Stimulated activated naive CD4-positive, alpha-beta T cell (primary cell): ENCODE results near the gene ITGB7.

ENCODE experiments used
- DNase-seq, 6 experiments: peaks; one replicate each; lab custom pipeline; 2025; lab: John Stamatoyannopoulos, UW

ITGB7 gene

GRCh38 chr12:53198486-53199110, 8.5 kb downstream of the ITGB7 start:
- peak in 5 of 6 experiments; percentile 18 to 56 (median 48) for DNase-seq

- DNase-seq = no peak
Observed at GRCh38 chr12:53197011-53197640, 9.9 kb downstream of the ITGB7 start.

- no peak for DNase-seq
Observed at GRCh38 chr12:53196486-53196885, 10.6 kb downstream of the ITGB7 start.

- no peak for DNase-seq
Observed at GRCh38 chr12:53195516-53196420, 11.3 kb downstream of the ITGB7 start.

- no peak for DNase-seq
Observed at GRCh38 chr12:53194973-53195372, 12.1 kb downstream of the ITGB7 start.

- no peak for DNase-seq
Observed at GRCh38 chr12:53193985-53194716, 12.9 kb downstream of the ITGB7 start.

- DNase-seq = no peak
Observed at GRCh38 chr12:53193040-53193439, 14.0 kb downstream of the ITGB7 start.

GRCh38 chr12:53192531-53193021, 14.5 kb downstream of the ITGB7 start:
- no peak for DNase-seq

- no peak for DNase-seq
Observed at GRCh38 chr12:53191885-53192530, 15.0 kb downstream of the ITGB7 start.

GRCh38 chr12:53191096-53191884, 15.8 kb downstream of the ITGB7 start:
- DNase-seq = no peak

- peak; percentile 26 to 48 (median 34) for DNase-seq
Observed at GRCh38 chr12:53190108-53190729, 16.8 kb downstream of the ITGB7 start.

- DNase-seq = no peak
Observed at GRCh38 chr12:53187145-53187899, 19.7 kb downstream of the ITGB7 start.

- DNase-seq = no peak
Observed at GRCh38 chr12:53186745-53187144, 20.3 kb downstream of the ITGB7 start.

- no peak for DNase-seq
Observed at GRCh38 chr12:53185582-53186153, 21.4 kb downstream of the ITGB7 start.

GRCh38 chr12:53184828-53185227, 22.2 kb downstream of the ITGB7 start:
- no peak for DNase-seq

GRCh38 chr12:53182903-53183302, 24.1 kb downstream of the ITGB7 start:
- no peak for DNase-seq

- no peak for DNase-seq
Observed at GRCh38 chr12:53181935-53182334, 25.1 kb downstream of the ITGB7 start.

GRCh38 chr12:53180931-53181645, 26.0 kb downstream of the ITGB7 start:
- peak in 3 of 6 experiments; percentile 82 to 91 (median 85) for DNase-seq
